ENCODE data around the gene FOXL1. TPM values are rescaled to one million over a fixed set of nuclear protein-coding genes. Genes with fewer than 3 reads are reported as not detected.

The FOXL1 gene
- total and polyA plus RNA-seq, 10 donors, result 0.03 to 0.29 (median 0.07) TPM; not detected in 7

DNA sequence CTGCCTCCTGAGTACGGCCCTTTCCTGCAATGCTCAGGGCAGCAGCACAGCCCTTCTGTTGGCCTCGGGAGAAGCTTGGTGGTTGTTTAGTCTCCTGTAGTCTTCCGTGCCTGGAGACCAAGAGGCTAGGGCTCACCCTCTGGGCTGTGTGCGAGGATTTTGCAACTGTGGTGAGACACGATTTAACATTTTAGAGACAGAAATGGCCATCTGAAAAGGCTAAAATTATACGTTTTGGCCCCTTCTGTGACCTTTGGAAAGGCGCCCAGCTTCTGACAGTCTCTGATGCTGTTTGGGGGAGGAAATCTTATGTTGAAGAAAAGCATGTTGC is 33.1 kb downstream of the FOXL1 start:
- H3K36me3 ChIP-seq, result no peaks in the 10 kb centered on the region
- H3K27ac ChIP-seq, result peak overlapping the region in 7 of 8 donors; percentile 8 to 62 (median 59)
- peaks cover 0 to 12% (median 8%) of the 10 kb centered on the region in 6 donors for H3K4me1 ChIP-seq
- no peak overlapping the region for H3K4me3 ChIP-seq
- no peak for DNase-seq
- peak in 2 of 3 donors; percentile 37 for TF ChIP-seq POLR2AphosphoS5 (IDR thresholded peaks at IDR 0.05)
- TF ChIP-seq, protein P1, sequence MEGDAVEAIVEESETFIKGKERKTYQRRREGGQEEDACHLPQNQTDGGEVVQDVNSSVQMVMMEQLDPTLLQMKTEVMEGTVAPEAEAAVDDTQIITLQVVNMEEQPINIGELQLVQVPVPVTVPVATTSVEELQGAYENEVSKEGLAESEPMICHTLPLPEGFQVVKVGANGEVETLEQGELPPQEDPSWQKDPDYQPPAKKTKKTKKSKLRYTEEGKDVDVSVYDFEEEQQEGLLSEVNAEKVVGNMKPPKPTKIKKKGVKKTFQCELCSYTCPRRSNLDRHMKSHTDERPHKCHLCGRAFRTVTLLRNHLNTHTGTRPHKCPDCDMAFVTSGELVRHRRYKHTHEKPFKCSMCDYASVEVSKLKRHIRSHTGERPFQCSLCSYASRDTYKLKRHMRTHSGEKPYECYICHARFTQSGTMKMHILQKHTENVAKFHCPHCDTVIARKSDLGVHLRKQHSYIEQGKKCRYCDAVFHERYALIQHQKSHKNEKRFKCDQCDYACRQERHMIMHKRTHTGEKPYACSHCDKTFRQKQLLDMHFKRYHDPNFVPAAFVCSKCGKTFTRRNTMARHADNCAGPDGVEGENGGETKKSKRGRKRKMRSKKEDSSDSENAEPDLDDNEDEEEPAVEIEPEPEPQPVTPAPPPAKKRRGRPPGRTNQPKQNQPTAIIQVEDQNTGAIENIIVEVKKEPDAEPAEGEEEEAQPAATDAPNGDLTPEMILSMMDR (IDR thresholded peaks at IDR 0.05 in 8 of 11, conservative IDR thresholded peaks at IDR 0.05 in 3 of 11), result no peak
- no peak for TF ChIP-seq POLR2A (IDR thresholded peaks at IDR 0.05)
- WGBS, 5 donors, result 41 to 68% (median 59%) methylated on average over 6 to 7 of the region's 7 CpGs
- peaks cover 0 to 22% (median 0%) of the 10 kb centered on the region in 7 donors for H3K27me3 ChIP-seq (replicated peaks in 1 of 7)
- no peaks in the 10 kb centered on the region for H3K9me3 ChIP-seq
- intact Hi-C loops (cut with DNase I; ENCODE audit: low total_unique reads), result no loop called here

DNA sequence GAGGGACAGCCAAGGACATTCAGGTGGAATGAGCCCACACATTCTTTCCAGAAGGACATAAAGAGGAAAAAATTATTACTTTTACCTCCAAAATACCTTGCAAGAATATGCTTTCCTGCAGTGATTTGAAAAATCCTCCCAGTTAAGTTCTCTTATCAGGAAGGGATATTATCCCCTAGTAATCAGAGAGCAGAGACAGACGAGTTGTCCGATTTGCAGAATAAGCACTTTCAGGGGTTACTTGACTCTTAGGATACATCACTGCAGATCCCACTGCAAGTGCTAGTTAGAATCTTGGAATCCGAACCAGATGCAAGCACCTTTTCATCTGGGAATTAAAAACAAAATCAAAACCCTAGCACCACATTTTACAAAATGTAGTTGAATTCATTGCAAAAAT is 33.6 kb downstream of the FOXL1 start:
- H3K9me3 ChIP-seq, result no peaks in the 10 kb centered on the region
- intact Hi-C loops (cut with DNase I; ENCODE audit: low total_unique reads), result no loop called here
- H3K27me3 ChIP-seq (replicated peaks in 1 of 7), result peaks cover 0 to 22% (median 0%) of the 10 kb centered on the region in 7 donors
- WGBS, 5 donors, result 71 to 78% (median 76%) methylated on average over 3 of the region's 3 CpGs
- no peaks in the 10 kb centered on the region for H3K36me3 ChIP-seq
- H3K27ac ChIP-seq, result peak overlapping the region in 2 of 8 donors; percentile 59 to 61
- peaks cover 0 to 12% (median 8%) of the 10 kb centered on the region in 6 donors for H3K4me1 ChIP-seq
- no peak for DNase-seq
- no peak for TF ChIP-seq POLR2A (IDR thresholded peaks at IDR 0.05)
- no peak overlapping the region for H3K4me3 ChIP-seq

DNA sequence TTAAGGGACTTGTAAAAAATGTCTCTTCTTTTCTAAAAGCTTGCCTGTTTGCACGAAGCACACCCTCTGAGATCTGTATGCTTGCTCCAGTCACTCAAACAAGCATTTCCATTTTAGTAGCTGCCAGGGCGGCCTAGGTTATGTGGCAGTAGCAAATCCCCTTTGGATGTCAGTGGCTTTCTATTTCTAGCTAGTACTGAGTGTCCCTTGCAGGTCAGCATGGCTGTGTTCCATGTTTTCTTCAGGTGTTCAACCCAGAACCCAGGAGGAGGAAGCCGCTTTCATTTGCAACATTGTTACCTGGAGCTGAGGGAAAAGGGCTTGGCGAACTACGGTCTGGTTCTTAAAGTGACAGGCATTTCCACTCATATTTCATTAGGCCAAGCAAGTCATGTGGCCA is 36.4 kb downstream of the FOXL1 start:
- no peak for TF ChIP-seq POLR2AphosphoS5 (IDR thresholded peaks at IDR 0.05)
- TF ChIP-seq, protein P1 (IDR thresholded peaks at IDR 0.05 in 8 of 11, conservative IDR thresholded peaks at IDR 0.05 in 3 of 11), result no peak
- TF ChIP-seq POLR2A (IDR thresholded peaks at IDR 0.05), result no peak
- intact Hi-C loops (cut with DNase I; ENCODE audit: low total_unique reads), result no loop called here

DNA sequence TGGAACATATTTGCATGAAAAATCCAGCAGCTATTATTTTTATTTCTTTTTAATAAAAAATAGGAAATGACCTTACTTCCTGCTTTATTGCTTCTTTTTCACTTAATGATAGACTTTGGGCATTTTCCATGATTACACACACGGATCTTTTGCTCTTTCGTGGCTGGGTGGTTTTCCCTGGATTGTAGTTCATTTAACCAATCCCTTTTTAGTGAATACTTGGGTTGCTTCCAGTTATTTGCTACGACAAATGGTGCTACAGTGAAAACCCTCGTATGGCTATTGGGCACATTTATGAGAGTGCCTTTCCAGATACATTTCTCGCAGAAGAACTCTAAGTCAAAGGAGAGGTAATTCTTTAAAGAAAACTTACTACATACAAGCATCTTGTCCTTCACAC is 38.6 kb downstream of the FOXL1 start:
- Histone ChIP-seq H3K4me3 (no peak overlapping the region), H3K27ac (no peak overlapping the region), H3K27me3 (replicated peaks in 1 of 7) (peaks cover 0 to 23% (median 0%) of the 10 kb centered on the region in 7 donors), H3K36me3 (no peaks in the 10 kb centered on the region), H3K4me1 (peaks cover 0 to 3% (median 0%) of the 10 kb centered on the region in 6 donors), H3K9me3 (no peaks in the 10 kb centered on the region)
- no peak for TF ChIP-seq POLR2AphosphoS5 (IDR thresholded peaks at IDR 0.05)
- TF ChIP-seq POLR2A (IDR thresholded peaks at IDR 0.05), result no peak
- TF ChIP-seq, protein P1 (IDR thresholded peaks at IDR 0.05 in 8 of 11, conservative IDR thresholded peaks at IDR 0.05 in 3 of 11), result no peak
- no peak for DNase-seq
- WGBS, 5 donors, result 62 to 79% (median 74%) methylated on average over 5 of the region's 5 CpGs
- intact Hi-C loops (cut with DNase I; ENCODE audit: low total_unique reads), result no loop called here

More for the DNA sequence above, 36.4 kb downstream of the FOXL1 start:
- Histone ChIP-seq H3K4me1 (peaks cover 0 to 12% (median 8%) of the 10 kb centered on the region in 6 donors), H3K27me3 (replicated peaks in 1 of 7) (peaks cover 0 to 25% (median 0%) of the 10 kb centered on the region in 7 donors), H3K9me3 (no peaks in the 10 kb centered on the region), H3K27ac (no peak overlapping the region), H3K4me3 (no peak overlapping the region), H3K36me3 (no peaks in the 10 kb centered on the region)
- no peak for DNase-seq
- WGBS, 5 donors, result 75 to 90% (median 87%) methylated on average over 5 of the region's 5 CpGs
